ENCODE results near the gene RARRES2. TPM values are rescaled to one million over a fixed set of nuclear protein-coding genes. Genes with fewer than 3 reads are reported as not detected.

The RARRES2 gene
- total RNA-seq, 1 experiment from 2014 or later = 60.9 TPM

DNA sequence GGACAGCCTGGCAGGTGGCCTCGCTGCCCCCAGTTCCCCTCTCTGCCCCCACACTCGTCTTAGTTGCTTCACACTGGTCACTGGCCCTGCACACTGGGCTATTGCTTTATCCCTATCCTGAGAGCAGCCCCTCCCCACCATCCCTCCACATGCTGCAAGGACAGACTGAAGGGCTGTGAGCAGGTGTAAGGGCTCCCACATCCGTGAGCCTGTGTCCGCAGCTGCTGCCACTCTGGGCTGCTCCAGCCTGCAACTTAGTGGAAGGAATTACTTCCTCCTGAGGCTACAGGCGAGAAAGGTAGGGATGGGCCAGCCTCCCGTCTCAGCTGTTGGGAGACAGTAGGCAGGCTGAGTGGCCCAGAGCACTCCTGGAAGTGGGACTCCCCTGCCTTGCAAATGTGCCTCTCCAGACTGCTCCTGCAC is 3.8 kb downstream of the RARRES2 start:
- no peak overlapping the region for H3K23ac ChIP-seq (ENCODE audit: insufficient read length, low read depth, low read length)
- Mint-ChIP-seq H3K4me1 (peaks cover 63 to 71% of the 10 kb centered on the region in 2 experiments), H3K4me3 (peak overlapping the region in 1 of 2 experiments; percentile 46; a peak in 1 of 5 replicates), H3K27ac (peak overlapping the region in 2 of 3 experiments; percentile 83 to 89; a peak in 5 of 7 replicates), H3K9me3 (no peaks in the 10 kb centered on the region), H3K36me3 (ENCODE audit: insufficient read depth in 1 of 3, low read depth in 3 of 3) (peaks cover 25 to 36% (median 30%) of the 10 kb centered on the region in 3 experiments), H3K27me3 (ENCODE audit: low read depth) (peaks cover 56% of the 10 kb centered on the region)
- H3K56ac ChIP-seq (ENCODE audit: insufficient read length, low read depth, low read length) = no peak overlapping the region
- peaks cover 8% of the 10 kb centered on the region for H3K27me3 ChIP-seq (ENCODE audit: insufficient read depth, low read length)
- TF ChIP-seq, protein P1, sequence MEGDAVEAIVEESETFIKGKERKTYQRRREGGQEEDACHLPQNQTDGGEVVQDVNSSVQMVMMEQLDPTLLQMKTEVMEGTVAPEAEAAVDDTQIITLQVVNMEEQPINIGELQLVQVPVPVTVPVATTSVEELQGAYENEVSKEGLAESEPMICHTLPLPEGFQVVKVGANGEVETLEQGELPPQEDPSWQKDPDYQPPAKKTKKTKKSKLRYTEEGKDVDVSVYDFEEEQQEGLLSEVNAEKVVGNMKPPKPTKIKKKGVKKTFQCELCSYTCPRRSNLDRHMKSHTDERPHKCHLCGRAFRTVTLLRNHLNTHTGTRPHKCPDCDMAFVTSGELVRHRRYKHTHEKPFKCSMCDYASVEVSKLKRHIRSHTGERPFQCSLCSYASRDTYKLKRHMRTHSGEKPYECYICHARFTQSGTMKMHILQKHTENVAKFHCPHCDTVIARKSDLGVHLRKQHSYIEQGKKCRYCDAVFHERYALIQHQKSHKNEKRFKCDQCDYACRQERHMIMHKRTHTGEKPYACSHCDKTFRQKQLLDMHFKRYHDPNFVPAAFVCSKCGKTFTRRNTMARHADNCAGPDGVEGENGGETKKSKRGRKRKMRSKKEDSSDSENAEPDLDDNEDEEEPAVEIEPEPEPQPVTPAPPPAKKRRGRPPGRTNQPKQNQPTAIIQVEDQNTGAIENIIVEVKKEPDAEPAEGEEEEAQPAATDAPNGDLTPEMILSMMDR (conservative IDR thresholded peaks at IDR 0.05) = no peak
- no peak overlapping the region for H2BK20ac ChIP-seq (ENCODE audit: low read depth, low read length, poor library complexity, severe bottlenecking)
- H4K20me1 ChIP-seq (ENCODE audit: control insufficient read depth, insufficient read depth, insufficient read length) = no peaks in the 10 kb centered on the region
- DNase-seq = no peak
- H3K18ac ChIP-seq (ENCODE audit: insufficient read length, low read depth, low read length) = no peak overlapping the region
- H3K23me2 ChIP-seq (ENCODE audit: insufficient read length, low read depth, low read length, poor library complexity, severe bottlenecking) = peaks cover 16% of the 10 kb centered on the region
- no peak overlapping the region for H3K14ac ChIP-seq (ENCODE audit: insufficient read depth, low read length)
- H4K91ac ChIP-seq (ENCODE audit: insufficient read length, low read depth, low read length) = no peak overlapping the region
- no peak overlapping the region for H3K9ac ChIP-seq (ENCODE audit: extremely low read depth, insufficient read length, low read length)
- H2BK5ac ChIP-seq (ENCODE audit: insufficient read length, low read length) = no peak overlapping the region
- no peak overlapping the region for H2BK12ac ChIP-seq (ENCODE audit: insufficient read length, low read depth, low read length)
- no peak overlapping the region for H3K4ac ChIP-seq (ENCODE audit: low read depth, low read length)
- H2AFZ ChIP-seq (ENCODE audit: low read length) = no peak overlapping the region
- no peak overlapping the region for H2AK5ac ChIP-seq (ENCODE audit: insufficient read length, low read length)
- no peak overlapping the region for H4K5ac ChIP-seq (ENCODE audit: insufficient read length, low read depth, low read length)
- no peaks in the 10 kb centered on the region; the same call in 1 of the 2 replicates for H3K4me1 ChIP-seq (ENCODE audit: insufficient read depth, low read length)
- no peak overlapping the region for H3K27ac ChIP-seq (ENCODE audit: insufficient read length, low read depth, low read length)
- H4K8ac ChIP-seq (replicated peaks; ENCODE audit: insufficient read length, low read depth, low read length) = no peak overlapping the region
- H3T11ph ChIP-seq (ENCODE audit: low read length) = no peak overlapping the region
- no peaks in the 10 kb centered on the region for H3K79me2 ChIP-seq (ENCODE audit: insufficient read depth, low read length)
- H2BK15ac ChIP-seq (ENCODE audit: low read depth, low read length) = no peak overlapping the region
- H3K79me1 ChIP-seq (ENCODE audit: insufficient read depth, low read depth, low read length, poor library complexity, severe bottlenecking) = no peaks in the 10 kb centered on the region
- WGBS (ENCODE audit: extremely low coverage, insufficient read length, low lambda C conversion rate) = no CpG with 5 or more reads among the region's 6 CpGs
- no peaks in the 10 kb centered on the region for H3K9me3 ChIP-seq (ENCODE audit: control insufficient read depth, low read depth, low read length)
- no peak overlapping the region for H2BK120ac ChIP-seq (ENCODE audit: low read depth, low read length, poor library complexity, severe bottlenecking)
- no peak overlapping the region for H3K4me2 ChIP-seq (ENCODE audit: insufficient read depth, insufficient read length, low read length)
